Gastrocnemius medialis (tissue), 4 donors: ENCODE measurements around the gene PRICKLE2. TPM values are rescaled to one million over a fixed set of nuclear protein-coding genes. Genes with fewer than 3 reads are reported as not detected.

Experiments
- ATAC-seq, 2 donors: fragments of 150-250 bp; one replicate each; pipeline ENCODE4 v1.9.1; 2016
- DNase-seq, 2 donors: peaks; one replicate each; pipeline ENCODE4 v3.0.0-alpha.2; 2019
- H3K27ac ChIP-seq, 4 donors: fragments of 200-600 bp; sonication (generic); 1 replicate in 1 of 4; 2 replicates in 3 of 4; pipeline ENCODE4 v1.5.1; 2016 to 2018; ENCODE audit warnings: mild to moderate bottlenecking in 2 of 4, moderate library complexity in 1 of 4
- H3K27me3 ChIP-seq, 3 donors: fragments of 200-600 bp; sonication (generic) in 2 of 3; 1 replicate in 1 of 3; 2 replicates in 2 of 3; pipeline versions ENCODE4 v1.5.1 to v1.6.0; 2016 to 2019; ENCODE audit warnings: mild to moderate bottlenecking in 1 of 3, moderate library complexity in 1 of 3
- H3K36me3 ChIP-seq, 2 donors: fragments of 200-600 bp; sonication (generic) in 1 of 2; one replicate each; pipeline ENCODE4 v1.5.1; 2017 to 2018
- H3K4me1 ChIP-seq, 2 donors: fragments of 200-600 bp; sonication (generic) in 1 of 2; one replicate each; pipeline ENCODE4 v1.5.1; 2016 to 2017; ENCODE audit warnings: mild to moderate bottlenecking in 2 of 2
- H3K4me3 ChIP-seq, 4 donors: fragments of 200-600 bp; sonication (generic) in 3 of 4; 1 replicate in 1 of 4; 2 replicates in 3 of 4; pipeline ENCODE4 v1.5.1; 2016 to 2019; ENCODE audit warnings: mild to moderate bottlenecking in 2 of 4
- H3K9me3 ChIP-seq, 3 donors: fragments of 200-600 bp; sonication (generic) in 2 of 3; 1 replicate in 1 of 3; 2 replicates in 2 of 3; pipeline ENCODE4 v1.5.1; 2016 to 2019
- POLR2A ChIP-seq, 2 donors: fragments of 450-650 bp; IDR thresholded peaks; one replicate each; pipeline ENCODE4 v1.6.1; 2017; ENCODE audit warnings: antibody characterized with exemption in 2 of 2, mild to moderate bottlenecking in 2 of 2, moderate library complexity in 2 of 2
- in situ Hi-C, 4 donors: fragments of 200-750 bp; cut with MboI; loops; one replicate each; pipeline versions ENCODE4 v1.15.0 to v1.8.0; 2017; ENCODE audit warnings: low sequenced_read_pairs in 4 of 4
- intact Hi-C: fragments of 100-400 bp; cut with DNase I; formaldehyde crosslinking; loops from one replicate; pipeline ENCODE4 v1.15.1; 2023; ENCODE audit warnings: low total_unique reads
- total RNA-seq, 4 donors: library from RNA; depleted of rRNA; stranded (reverse); fragments of >200 nt; gene quantifications; one replicate each; pipeline versions ENCODE4 v1.1.0 to v1.2.3, GENCODE V29; 2016
- TF ChIP-seq, protein P1 (sequence below), 5 experiments: fragments of 450-650 bp in 3 of 5; fragments of 200-600 bp in 2 of 5; sonication (generic) in 2 of 5; IDR thresholded peaks in 4 of 5; conservative IDR thresholded peaks in 1 of 5; 1 replicate in 4 of 5; 2 replicates in 1 of 5; pipeline ENCODE4 v1.5.1; 2016 to 2019; ENCODE audit warnings: antibody characterized with exemption in 5 of 5, mild to moderate bottlenecking in 3 of 5, moderate library complexity in 3 of 5

PRICKLE2 gene
- total RNA-seq, 4 donors from 2014 or later = 3.6 to 6.7 (median 4.6) TPM

DNA sequence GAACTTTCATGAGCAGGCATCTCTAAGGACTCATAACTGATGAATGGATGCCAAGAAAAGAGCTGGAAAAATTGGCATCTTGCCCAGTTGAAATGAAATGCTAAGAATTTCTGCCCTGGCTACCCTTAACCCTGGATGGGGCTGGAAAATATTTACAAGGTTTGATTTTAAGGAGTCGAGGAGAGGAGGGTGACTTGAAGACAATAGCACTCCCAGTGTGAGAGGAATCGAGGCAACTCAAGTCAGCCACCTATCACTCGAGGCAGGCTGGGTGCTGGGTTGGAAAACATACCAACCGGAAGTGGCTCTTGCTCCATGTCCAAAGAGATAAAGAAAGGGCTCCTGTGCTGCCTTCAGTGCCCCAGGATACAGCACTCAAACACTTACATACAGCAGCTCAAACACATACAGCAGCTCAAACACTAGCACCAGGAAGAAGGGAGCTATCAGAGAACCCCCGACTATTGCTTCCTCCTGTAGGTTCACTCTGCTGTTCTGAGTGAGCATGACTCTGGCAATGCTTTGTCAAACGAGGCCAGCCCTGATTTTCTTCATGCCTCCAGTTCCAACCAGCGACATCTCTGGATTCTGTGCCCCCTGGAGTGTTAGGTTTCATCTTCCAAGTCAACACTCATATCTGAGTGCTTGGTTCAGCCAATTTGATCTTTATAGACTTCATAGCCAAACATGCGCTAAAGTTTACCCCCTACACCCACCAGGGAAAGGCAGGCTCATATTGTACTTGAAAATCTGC is 4.9 kb downstream of the PRICKLE2 start:
- TF ChIP-seq, protein P1, sequence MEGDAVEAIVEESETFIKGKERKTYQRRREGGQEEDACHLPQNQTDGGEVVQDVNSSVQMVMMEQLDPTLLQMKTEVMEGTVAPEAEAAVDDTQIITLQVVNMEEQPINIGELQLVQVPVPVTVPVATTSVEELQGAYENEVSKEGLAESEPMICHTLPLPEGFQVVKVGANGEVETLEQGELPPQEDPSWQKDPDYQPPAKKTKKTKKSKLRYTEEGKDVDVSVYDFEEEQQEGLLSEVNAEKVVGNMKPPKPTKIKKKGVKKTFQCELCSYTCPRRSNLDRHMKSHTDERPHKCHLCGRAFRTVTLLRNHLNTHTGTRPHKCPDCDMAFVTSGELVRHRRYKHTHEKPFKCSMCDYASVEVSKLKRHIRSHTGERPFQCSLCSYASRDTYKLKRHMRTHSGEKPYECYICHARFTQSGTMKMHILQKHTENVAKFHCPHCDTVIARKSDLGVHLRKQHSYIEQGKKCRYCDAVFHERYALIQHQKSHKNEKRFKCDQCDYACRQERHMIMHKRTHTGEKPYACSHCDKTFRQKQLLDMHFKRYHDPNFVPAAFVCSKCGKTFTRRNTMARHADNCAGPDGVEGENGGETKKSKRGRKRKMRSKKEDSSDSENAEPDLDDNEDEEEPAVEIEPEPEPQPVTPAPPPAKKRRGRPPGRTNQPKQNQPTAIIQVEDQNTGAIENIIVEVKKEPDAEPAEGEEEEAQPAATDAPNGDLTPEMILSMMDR (IDR thresholded peaks at IDR 0.05 in 4 of 5, conservative IDR thresholded peaks at IDR 0.05 in 1 of 5) = no peak
- TF ChIP-seq POLR2A (IDR thresholded peaks at IDR 0.05) = no peak
- Histone ChIP-seq H3K4me1 (peaks cover 37 to 52% of the 10 kb centered on the region in 2 donors), H3K36me3 (no peaks in the 10 kb centered on the region), H3K4me3 (no peak overlapping the region), H3K27ac (peak overlapping the region; percentile 5 to 64 (median 40)), H3K9me3 (no peaks in the 10 kb centered on the region), H3K27me3 (no peaks in the 10 kb centered on the region)
- intact Hi-C loops (loop anchor here (5.0 kb wide), 1 partner anchor 33 kb away; no protein-coding TSS in a partner anchor), in situ Hi-C loops (no loop called here)
- DNase-seq (no peak), ATAC-seq (peak in 1 of 2 donors; percentile 31)

DNA sequence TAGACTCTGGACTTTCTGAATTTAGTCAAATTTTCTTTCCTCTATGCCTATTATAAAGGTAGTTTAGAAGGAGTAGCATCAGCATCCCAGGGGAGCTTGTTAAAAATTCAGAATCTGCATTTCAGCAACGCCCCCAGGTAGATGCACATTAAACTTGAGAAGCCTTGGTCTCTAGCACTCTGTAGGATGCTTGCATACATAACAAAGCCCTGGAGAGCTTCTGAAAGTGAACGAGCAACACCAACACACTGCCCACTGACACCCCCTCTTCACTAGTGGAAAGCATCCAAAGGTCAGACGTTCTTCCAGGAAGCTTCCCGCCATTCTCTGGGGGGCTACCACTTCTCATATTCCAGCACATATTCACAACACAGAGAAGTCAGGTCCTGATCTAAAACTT is 6.5 kb downstream of the PRICKLE2 start:
- no peak overlapping the region for H3K27ac ChIP-seq
- DNase-seq = no peak
- H3K36me3 ChIP-seq = no peaks in the 10 kb centered on the region
- H3K4me3 ChIP-seq = no peak overlapping the region
- H3K9me3 ChIP-seq = no peaks in the 10 kb centered on the region
- ATAC-seq = no peak
- intact Hi-C loops (loop anchor here (5.0 kb wide), 1 partner anchor 49 kb away; no protein-coding TSS in a partner anchor), in situ Hi-C loops (no loop called here)
- peaks cover 32 to 45% of the 10 kb centered on the region in 2 donors for H3K4me1 ChIP-seq
- no peak for TF ChIP-seq POLR2A (IDR thresholded peaks at IDR 0.05)
- TF ChIP-seq, protein P1 (IDR thresholded peaks at IDR 0.05 in 4 of 5, conservative IDR thresholded peaks at IDR 0.05 in 1 of 5) = no peak
- no peaks in the 10 kb centered on the region for H3K27me3 ChIP-seq

DNA sequence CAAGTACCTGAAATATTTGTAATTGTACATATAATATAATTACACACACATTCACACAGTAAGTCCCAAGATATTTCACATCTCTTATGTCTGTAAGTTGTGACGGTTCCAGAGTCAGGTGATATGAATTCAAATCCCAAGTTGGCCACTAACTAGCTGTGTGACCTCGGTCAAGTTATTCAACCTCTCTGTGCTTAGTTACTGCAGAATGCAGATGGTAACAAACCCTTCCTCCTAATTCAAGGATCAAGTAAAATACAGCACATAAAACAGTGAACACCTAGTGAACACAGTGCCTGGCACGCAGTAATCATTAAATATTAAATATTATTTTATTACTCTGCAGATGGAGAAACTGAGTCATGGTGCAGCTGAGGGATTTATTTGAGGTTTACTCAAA is 6.9 kb downstream of the PRICKLE2 start:
- Histone ChIP-seq H3K9me3 (no peaks in the 10 kb centered on the region), H3K27ac (no peak overlapping the region), H3K36me3 (no peaks in the 10 kb centered on the region), H3K4me3 (no peak overlapping the region), H3K4me1 (peaks cover 36 to 47% of the 10 kb centered on the region in 2 donors), H3K27me3 (no peaks in the 10 kb centered on the region)
- intact Hi-C loops = loop anchor here (5.0 kb wide), 1 partner anchor 49 kb away; no protein-coding TSS in a partner anchor
- in situ Hi-C loops = no loop called here
- no peak for DNase-seq
- ATAC-seq = no peak
- no peak for TF ChIP-seq POLR2A (IDR thresholded peaks at IDR 0.05)
- TF ChIP-seq, protein P1 (IDR thresholded peaks at IDR 0.05 in 4 of 5, conservative IDR thresholded peaks at IDR 0.05 in 1 of 5) = no peak

DNA sequence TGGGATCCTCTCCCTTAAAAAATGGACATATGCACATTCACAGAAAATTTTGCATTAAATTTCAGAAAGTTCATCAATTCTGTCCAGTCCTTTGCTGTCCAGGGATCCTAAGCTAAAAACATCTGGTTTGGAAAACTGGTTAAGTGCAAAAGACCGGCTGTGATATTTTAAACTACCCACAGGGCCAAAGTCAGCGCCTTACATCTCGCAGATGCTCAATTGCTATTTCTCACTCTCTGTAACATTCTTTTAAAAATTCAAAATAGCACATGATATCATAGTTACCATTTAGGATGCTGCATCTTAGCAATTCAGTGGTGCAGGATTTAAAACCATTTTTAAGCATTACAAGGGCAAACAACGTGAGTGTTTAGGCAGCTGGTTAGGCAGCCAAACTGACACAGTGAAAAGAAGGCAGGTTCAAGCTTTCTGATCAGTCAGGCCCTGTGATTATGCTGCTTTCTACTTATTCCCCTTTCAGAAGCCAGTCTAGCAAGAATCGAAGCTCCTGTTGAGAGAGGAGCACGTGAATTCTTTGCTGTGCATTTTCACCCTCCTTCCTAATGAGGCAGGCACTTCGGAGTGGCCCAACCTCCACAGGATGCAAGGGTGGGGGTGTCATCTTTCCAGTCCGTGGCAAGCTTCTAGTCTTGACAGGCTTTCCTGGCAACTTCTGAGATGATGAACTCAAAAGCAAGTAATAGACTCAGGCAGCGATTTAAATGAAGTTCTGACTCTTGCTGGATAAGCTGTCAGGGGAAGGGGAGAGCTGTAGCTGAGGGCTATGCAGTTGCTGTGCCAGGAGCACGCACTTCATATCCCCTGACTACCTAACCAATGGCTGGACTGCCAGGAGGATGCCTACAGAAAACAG is 8.8 kb downstream of the PRICKLE2 start:
- H3K9me3 ChIP-seq = no peaks in the 10 kb centered on the region
- H3K4me1 ChIP-seq = peaks cover 34 to 43% of the 10 kb centered on the region in 2 donors
- H3K27me3 ChIP-seq = no peaks in the 10 kb centered on the region
- DNase-seq (no peak), ATAC-seq (peak in 1 of 2 donors; percentile 44)
- intact Hi-C loops (loop anchor here (5.0 kb wide), 1 partner anchor 51 kb away; no protein-coding TSS in a partner anchor), in situ Hi-C loops (no loop called here)
- H3K36me3 ChIP-seq = no peaks in the 10 kb centered on the region
- peak overlapping the region in 1 of 4 donors; percentile 4 for H3K27ac ChIP-seq
- no peak overlapping the region for H3K4me3 ChIP-seq
- TF ChIP-seq, protein P1 (IDR thresholded peaks at IDR 0.05 in 4 of 5, conservative IDR thresholded peaks at IDR 0.05 in 1 of 5) = no peak
- TF ChIP-seq POLR2A (IDR thresholded peaks at IDR 0.05) = no peak
